ENCODE data around the gene PRXL2C.
"Not testable (repeated sequence)": the region's sequence is repeated elsewhere in the genome, so short reads cannot be mapped to it uniquely, and the experiment has no call there.

The PRXL2C gene

DNA sequence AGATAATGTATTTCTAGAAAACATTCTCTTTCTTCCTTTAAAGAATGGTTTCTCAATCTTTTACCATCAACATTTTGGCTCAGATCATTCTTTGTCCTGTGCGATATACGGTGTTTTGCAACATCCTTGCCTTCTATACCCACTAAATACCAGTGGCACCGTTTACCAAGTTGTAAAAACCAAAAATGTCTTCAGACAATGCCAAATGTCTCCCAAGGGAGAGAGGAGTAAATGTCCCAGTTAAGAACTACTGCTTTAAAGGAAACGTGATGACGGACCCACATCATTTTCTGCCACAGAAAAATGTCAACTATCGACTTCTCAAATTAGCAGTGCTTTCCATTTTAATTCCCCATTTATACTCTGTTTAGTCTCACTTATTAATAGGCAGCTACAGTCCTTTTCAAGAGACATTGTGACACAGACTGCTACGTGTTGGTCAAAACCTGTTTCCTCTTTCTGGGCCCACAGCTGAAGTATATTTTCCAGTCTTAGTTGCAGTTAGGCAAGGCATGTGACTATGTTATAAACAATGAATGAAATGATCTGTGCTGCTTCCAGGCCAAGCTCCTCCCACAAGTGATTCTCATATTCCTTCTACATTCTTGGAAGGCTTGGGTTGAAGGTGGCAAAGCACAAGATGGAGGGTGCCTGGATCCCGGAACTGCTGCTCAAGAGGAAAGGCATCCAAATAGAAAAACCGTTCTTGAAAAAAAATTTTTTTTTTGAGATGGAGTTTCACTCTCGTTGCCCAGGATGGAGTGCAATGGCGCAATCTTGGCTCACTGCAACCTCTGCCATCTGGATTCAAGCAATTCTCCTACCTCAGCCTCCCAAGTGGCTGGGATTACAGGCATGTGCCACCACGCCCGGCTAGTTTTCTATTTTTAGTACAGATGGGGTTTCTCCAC, 8.8 kb downstream of the PRXL2C start:
- peak; percentile 94 for DNase-seq

DNA sequence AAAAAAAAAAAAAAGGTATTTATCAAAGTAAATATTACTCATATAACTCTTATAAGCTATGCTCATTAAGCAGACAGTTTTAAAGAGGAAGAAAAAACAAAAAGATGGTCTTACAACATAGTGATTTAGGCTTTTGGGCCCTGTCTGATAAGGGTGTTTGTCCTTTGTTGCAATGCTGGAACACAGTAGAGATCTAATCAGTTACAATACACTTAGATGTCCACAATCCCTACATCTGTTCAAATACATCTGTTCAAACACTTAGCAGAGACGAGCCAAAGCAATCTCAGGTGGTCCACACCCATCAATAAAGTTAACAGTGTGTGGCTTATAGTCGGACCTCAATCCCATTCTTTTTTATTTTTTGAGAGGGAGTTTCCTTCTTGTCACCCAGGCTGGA, 11.0 kb downstream of the PRXL2C start:
- no peak for DNase-seq

DNA sequence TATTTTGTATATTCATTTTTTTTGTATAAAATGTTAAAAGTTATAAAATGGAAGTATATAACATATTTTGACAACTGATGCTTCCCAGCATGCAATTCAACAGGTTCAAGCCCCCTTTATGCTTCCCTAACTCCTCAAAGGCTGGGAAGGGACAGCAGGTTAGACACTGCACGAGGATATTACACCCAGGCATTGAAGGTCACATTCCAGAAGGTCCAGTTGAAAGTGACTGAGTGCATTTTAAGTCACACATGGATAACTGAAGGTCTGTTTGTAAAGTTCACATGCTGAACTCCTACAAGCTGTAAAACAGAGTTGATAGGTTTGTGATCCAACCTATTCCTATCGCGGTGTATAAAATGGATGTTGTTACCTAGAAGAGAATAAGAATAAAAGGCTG, 13.6 kb downstream of the PRXL2C start:
- no peak for DNase-seq

DNA sequence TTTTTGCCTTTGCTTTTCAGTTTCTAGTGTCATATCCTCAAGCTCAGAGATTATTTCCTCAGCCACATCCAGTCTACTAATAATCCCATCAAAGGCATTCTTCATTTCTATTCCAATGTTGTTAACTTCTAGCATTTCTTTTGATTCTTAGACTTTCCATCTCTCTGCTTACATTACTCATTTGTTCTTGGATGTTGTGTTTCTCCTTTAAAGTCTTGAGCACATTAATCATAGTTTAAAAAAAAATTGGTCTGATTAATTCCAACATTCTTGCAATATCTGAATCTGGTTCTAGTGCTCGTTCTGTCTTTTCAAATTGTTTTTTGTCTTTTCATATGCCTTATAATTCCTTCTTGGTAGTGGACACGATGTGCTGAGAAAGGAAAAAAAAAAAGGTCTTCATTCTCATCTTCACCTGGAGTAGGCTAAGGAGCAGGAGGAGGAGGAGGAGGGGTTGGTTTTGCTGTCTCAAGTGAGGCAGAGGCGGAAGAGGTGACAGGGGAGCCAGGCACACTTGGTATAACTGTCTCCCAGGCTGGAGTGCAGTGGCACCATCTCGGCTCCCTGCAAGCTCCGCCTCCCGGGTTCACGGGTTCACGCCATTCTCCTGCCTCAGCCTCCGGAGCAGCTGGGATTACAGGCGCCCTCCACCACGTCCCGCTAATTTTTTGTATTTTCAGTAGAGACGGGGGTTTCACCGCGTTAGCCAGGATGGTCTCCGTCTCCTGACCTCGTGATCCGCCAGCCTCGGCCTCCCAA, 16.3 kb downstream of the PRXL2C start:
- DNase-seq = no peak

DNA sequence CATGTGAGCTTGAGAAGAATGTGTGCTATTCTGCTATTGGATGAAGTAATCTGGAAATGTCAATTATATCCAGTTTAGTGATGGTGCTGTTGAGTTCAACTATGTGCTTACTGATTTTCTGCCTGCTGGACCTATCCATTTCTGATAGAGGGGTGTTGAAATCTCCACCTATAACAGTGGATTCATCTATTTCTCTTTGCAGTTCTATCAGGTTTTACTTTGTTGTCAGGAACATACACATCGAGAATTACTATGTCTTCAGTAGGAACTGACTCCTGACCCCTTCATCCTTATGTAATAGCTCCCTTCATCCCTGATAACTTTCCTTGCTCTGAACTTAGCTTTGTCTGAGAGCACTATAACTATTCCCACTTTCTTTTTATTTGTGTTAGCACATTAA, 18.7 kb downstream of the PRXL2C start:
- no peak for DNase-seq

DNA sequence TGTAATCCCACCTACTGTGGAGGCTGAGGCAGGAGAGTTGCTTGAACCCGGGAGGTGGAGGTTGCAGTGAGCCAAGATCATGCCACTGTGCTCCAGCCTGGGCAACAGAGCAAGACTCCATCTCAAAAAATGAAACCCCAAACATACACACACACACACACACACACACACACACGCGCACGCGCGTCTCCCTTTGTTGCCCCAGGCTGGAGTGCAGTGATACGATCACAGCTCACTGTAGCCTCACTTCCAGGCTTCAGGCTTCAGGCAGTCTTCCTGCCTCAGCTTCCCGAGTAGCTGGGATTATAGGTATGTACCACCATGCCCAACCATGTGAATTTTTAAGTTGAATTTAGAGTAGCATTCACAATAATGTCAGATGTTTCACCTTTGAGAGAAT, 21.5 kb downstream of the PRXL2C start:
- not testable (repeated sequence) for DNase-seq

DNA sequence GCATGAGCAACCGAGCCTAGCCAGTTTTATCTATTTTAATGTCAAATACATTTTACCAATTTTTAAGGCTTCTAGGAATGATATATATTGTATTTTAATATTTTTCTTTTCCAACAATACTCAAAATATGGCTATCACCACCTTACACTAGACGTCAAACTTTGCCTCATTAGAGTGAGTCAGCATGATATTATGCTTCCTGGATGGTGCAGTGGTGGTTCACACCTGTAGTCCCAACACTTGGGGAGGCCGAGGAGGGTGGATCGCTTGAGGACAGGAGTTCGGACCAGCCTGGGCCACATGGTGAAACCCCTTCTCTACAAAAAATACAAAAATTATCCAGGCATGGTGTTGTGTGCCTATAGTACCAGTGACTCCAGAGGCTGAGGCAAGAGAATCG, 28.2 kb downstream of the PRXL2C start:
- no peak for DNase-seq

DNA sequence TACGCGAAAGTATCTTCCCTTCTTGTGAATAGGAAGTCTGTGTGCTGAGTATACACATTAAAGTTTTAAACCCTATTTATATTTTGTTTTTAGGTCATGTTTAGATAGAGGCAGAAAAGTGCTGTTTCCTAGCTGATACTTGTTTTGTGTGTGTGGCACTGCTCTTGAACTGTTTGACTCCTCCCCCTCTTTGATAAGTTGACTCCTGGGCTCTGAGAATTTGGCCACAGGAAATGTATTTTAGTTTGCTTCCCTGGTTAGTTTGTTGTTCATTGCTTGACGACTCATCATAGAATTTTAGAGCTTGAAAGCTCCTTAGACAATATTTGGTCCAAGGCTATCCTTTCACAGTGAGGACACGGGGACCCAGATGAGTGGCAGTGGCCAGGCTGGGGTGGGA, 33.5 kb downstream of the PRXL2C start:
- DNase-seq = no peak

DNA sequence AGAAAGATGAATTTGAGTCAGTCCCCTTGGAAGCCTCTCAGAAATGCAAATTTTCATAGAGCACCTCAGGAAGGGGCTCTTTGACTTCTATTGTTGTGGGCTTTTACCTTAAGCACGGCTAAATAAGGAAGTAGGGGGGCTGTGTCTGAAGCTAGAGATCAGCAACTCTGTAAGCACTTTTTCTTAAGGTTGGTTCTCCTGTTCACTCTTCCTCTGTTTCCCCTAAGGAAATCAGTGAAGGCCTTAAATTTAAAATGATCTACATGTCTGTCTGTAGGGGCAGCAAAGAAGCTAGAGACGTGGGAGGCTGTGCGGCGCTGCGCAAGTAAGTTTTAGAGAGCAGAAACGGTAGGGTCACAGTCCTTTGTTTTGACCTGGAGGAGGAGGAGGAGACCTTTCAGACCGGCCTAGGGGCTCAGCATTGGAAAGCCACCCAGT, 34.3 kb downstream of the PRXL2C start:
- no peak for DNase-seq

DNA sequence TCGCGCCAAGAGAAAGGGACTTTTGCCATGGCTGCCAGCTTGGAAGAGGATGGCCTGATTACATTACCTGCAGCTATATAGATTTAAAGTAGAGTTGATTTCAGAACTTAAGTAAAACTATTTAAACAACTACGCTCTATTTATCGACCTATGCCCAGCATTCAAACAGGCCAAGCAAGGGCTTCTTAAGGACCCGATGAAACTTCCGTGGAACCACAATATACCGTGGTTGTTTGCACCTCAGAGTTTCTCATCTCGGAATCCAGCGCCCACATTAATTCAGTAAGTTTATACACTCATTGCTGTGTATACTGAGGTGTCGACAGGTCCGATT, 35.0 kb downstream of the PRXL2C start:
- no peak for DNase-seq

DNA sequence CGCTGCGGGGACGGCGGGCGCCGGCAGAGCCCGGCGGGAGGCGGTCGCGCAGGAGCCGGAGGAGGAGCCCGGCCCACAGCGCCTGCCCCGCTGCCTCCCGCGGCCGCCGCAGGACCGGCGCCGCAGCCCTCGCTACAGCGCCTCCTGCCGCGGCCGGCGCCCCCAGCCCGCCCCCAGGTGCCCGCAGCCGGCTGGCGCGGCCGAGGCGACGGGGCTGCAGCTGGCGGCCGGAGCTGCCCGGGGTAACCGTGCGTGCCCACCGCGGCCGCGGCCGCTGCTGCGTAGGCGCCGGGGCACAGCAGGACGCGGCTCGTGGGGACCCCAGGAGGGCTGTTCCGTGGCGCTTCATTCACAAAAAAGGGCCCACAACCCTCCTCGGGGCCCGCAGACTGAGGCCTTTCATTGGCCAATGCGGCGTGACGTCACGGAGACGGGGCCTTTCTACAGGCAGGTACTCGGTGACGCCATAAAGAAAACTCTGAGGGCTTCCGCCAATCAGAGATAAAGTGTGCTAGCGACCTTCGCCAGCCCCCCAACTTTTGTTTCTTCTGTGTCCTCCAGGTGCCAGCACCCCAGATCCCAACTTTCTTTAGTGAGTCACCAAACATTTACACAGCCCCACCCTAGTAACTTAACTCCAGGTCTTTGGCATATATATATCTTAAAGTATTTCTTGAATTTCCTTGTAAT, 35.5 kb downstream of the PRXL2C start, which contains the start of gene CDC14B:
Gene CDC14B, minus strand, starts transcription at position 353 of the 690 bp plus-strand sequence. CDS start 465 bp downstream, outside the sequence.
- no peak for DNase-seq

DNA sequence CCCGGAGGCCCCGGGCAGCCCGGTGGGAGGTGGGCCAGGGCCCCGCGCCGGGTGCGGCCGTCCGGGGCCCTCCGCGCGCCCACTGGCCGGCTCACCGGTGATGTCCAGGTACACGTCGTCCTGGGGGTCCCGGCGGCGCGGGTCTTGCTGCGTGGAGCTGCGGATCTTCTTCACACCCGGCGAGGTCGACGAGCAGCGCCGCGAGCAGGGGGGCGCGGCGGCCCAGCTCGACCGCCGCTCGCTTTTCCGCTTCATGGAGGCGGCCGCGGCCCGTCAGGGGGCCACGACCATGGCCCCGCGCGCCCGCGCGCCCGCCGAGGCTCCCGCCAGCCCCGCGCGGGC, 36.0 kb downstream of the PRXL2C start:
- DNase-seq = no peak

DNA sequence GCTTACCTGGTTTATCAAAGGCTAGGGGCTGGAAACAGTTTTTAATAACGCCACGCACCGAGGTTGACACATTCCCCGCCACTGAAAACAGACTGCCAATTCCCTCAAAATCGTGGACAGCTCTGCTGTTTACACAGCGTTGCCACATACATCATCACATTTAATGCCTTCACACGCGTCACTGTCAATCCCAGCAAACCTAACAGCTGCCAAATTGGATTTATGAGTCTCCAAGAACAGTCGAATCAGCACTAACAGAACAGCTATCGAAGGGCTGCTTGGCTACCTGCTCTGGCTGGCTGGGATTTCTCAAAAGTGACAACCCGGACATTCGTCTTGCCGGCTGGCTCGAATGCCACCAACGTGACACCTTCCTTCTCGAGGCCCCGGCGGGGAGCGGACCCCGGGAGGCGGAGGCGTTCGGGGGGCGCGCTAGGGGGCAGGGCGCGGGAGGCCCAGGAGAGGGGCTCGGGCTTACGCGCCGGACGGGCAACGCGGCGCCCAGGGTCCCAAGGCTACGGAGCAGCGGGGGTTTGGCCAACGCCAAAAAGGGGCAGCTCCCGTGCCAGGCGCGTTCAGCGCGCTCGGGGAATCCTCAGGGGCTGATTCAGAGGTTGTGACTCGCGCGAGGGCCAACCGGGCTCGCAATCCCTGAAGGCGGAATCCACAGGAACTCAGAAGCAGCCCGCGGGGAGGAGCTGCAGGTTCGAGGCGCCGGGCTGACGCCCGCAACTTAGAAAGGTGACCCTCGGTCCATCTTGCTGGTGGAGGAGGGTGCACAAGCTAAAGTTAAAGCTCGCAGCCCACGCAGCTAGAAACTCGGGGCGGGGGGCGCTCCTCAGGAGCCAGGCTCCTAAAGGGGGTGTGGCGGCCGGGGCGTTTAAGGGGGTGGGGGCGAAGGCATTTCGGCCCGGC, 36.7 kb downstream of the PRXL2C start:
- DNase-seq = no peak

DNA sequence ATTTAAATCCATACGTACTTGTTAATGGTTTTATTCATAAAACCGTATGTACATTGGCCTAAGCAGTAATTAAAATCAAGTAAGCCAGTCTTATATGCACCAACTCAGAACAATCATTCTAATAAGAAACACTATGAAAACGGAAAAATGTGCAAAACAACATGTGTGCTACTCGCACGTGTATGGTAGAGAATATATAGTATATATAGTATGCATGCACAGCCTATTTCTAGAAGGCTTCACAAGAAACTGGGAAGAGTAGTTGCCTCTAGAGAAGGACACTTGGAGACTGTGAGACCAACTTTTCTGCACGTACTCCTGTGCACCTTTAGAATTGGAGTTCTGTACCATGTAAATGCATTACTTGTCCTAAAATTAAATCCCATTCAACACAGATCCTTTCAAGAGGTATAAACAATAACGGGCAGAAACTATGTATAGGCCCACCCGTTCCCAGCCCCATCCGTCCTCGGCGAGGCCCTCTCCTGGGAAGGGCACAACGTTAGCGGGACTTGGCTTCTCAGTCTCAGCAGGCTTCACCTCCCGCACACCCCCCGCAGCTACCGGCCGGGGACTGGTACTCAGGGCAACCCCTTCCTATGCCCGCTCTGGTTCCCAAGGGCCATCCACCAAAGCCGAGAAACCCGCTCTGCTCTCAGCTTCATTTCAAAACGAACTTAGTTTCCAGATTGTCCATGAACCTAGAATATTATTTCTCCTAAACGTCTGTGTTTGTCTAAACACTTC, 37.5 kb downstream of the PRXL2C start:
- no peak for DNase-seq

DNA sequence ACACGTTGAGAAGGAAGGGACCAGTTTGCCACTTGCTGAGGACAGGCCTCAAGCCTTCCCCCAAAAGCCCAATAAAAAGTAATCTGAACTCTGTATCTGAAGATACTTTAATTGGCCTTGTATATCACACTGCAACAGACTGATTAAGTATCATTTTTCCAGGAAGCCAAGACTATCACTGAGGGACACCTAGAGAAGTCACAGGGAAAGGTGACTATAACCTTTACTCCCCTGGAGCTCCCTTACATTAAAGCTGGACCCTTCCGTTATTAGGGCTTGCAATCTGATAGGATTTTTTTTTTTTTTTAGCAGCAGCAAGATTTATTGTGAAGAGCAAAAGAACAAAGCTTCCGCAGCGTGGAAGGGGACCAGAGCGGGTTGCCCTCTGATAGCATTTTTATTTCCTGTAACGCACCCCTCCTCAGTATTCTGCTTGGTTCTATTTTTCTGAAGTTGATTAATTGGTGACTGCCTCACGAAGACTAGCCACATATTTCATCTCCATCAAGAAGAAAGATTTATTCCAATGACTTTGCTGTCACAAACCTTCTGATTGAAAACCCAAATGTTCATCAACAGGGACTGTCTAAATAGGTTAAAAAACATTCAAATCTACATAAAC, 38.2 kb downstream of the PRXL2C start:
- no peak for DNase-seq

DNA sequence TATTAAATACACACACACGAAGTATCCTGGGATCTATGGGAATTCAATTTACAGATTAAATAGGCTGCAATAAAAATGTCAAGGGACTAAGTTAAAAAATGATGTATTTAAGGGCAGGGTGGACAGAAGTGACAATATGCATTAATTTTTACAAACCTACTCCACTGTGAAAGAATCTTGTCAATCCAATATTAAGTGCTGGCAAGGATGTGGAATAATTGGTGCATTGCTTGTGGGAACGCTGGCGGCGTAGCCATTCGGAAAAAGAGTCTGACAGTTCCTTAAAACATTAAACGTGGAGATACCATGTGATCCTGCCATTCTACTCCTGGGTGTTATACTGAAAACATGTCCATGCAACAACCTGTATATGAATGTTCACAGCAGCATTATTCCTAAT, 39.7 kb downstream of the PRXL2C start:
- DNase-seq = no peak

DNA sequence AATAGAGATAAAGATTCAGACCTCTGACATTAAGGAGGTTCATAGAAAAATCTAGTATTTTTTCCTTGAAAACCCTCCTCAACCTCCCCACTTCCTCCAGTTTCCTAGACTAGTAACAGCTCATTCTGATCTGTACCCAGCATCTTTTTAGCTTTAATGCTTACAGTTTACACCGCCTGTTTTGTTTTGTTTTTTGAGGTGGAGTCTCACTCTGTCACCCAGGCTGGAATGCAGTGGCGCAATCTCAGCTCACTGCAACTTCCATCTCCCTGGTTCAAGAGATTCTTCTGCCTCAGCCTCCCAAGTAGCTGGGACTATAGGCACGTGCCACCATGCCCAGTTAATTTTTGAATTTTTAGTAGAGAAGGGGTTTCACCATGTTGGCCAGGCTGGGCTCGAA, 40.5 kb downstream of the PRXL2C start:
- not testable (repeated sequence) for DNase-seq

DNA sequence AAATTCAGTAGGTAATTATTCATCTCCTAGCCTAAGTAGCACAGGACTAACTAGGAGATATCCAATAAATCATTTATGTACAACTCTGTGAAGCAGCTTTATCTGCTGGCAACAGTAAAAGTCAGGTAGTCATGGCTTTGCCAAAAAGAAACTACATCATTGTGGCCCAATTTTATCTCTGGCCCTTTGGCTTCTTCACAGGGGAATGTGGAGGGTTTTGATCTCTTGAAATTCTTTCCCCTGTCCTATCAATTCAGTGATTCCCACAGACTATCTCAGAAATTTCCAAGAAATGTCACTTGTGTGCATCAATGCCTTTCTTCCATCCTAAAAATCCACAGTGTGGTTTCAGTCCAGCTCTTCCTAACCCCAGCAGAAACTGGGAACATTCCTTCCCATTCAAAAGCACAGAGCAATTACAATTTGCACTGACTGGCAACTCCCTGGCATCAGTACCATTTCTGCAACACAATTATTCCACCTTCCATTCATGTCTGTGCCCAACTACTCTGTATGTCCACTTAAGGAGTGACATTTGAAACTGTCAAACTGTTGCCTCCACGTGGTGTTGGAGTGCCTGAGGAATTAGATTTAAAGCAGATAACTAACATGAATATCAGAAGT, 42.0 kb downstream of the PRXL2C start:
- DNase-seq = no peak

DNA sequence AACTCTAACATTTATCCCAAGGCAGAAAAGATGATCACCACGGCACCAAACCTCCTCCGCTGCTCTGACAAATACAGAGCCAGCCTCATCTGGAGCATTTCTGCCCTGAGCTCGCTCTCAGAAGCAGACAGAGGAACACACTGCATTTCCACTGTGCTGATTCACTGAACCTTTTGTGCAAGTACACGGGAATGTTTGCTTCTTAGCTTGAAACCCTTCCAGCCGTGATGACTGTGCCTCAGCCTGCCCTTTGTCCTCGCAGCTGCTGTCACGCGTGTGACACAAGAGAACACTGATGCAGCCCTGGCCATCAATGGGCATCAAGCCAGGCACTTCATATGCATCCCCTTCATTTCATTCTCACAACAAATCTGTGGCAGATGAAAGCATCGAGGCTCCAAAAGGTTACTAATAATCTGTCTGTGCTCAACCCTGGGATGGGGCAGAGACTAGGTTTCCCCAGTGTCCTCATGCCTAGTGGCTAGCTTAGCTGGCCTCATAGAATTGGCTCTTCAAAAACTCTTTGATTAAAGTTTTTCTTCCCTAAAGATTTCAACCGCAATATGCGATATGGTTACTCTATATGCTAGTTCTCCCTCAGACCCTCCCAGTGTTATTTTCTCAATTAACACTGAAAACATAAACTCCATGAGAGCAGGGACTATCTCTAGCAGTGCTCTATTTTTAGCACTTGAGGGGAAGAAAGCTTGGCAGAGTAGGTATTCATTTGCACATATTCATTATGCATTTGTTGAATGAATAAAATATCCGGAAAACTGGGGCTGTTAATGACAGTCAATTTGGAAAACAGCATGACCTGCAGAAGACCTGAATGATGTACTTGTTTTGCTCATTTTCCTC, 42.8 kb downstream of the PRXL2C start:
- DNase-seq = no peak

DNA sequence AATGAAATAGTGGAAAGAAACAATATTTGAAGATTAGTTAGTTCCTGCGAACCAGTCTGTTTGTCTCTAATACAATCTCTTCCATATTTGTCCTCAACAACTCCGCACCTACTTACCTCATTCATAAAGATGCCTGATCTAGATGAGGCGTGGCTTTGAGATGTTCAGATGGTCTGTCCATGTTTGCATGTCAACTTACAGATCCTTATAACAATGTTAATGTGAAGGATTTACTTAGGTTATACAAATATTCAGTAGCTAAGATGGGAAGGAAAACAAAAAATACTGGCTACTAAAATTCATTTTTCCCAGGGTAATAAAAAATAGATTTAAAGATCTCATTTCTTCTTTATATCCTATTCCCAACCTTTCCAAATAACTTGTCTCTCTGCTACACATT, 43.8 kb downstream of the PRXL2C start:
- DNase-seq = no peak

Measured in SIG-M5 (cell line).